Keratinocyte (primary cell): ENCODE results near the gene YWHAQ. TPM values are rescaled to one million over a fixed set of nuclear protein-coding genes. Genes with fewer than 3 reads are reported as not detected.

Experiments used
- DNase-seq: peaks from one replicate; pipeline ENCODE4 v3.0.0-alpha.2; 2011; ENCODE audit warnings: low read depth, missing footprints, low spot score
- FAIRE-seq: peaks from 2 replicates; lab custom pipeline; 2011; peaks lifted over from hg19 to GRCh38; lab: Jason Lieb, UNC
- H2AFZ ChIP-seq: 2 replicates; pipeline ENCODE4 v1.6.0; 2012; ENCODE audit warnings: low read length, control low read depth, inconsistent platforms; ENCODE audit not compliant: control insufficient read depth
- H3K27ac ChIP-seq: 2 replicates; pipeline ENCODE4 v1.5.1; 2011; ENCODE audit warnings: low read length; ENCODE audit not compliant: control insufficient read depth, insufficient read depth
- H3K27me3 ChIP-seq: 3 replicates; pipeline ENCODE4 v1.6.0; 2011; ENCODE audit warnings: low read length; ENCODE audit not compliant: control insufficient read depth, insufficient read depth; ENCODE audit errors: extremely low read depth
- H3K36me3 ChIP-seq, 2 experiments: 2 replicates in 1 of 2; 3 replicates in 1 of 2; pipeline ENCODE4 v1.5.1; 2011; ENCODE audit warnings: low read length in 2 of 2, mild to moderate bottlenecking in 1 of 2; ENCODE audit not compliant: control insufficient read depth in 2 of 2, insufficient read depth in 2 of 2; ENCODE audit errors: extremely low read depth in 1 of 2
- H3K4me1 ChIP-seq: 3 replicates; pipeline ENCODE4 v1.5.1; 2011; ENCODE audit warnings: low read length; ENCODE audit not compliant: control insufficient read depth, insufficient read depth; ENCODE audit errors: extremely low read depth
- H3K4me2 ChIP-seq: 3 replicates; pipeline ENCODE4 v1.6.0; 2011; ENCODE audit warnings: low read depth, low read length; ENCODE audit not compliant: control insufficient read depth, insufficient read depth; ENCODE audit errors: extremely low read depth
- H3K4me3 ChIP-seq, 3 experiments: fragments of 200-600 bp in 1 of 3; sonication (generic) in 1 of 3; 2 replicates in 2 of 3; 3 replicates in 1 of 3; pipeline ENCODE4 v1.5.1; 2011 to 2016; ENCODE audit warnings: low read length in 3 of 3, mild to moderate bottlenecking in 3 of 3, control low read depth in 2 of 3, inconsistent platforms in 1 of 3, low read depth in 1 of 3, mixed read lengths in 1 of 3, mixed run types in 1 of 3, moderate library complexity in 1 of 3; ENCODE audit not compliant: control insufficient read depth in 2 of 3, insufficient read depth in 2 of 3; ENCODE audit errors: extremely low read depth in 1 of 3
- H3K79me2 ChIP-seq: 2 replicates; pipeline ENCODE4 v1.6.0; 2012; ENCODE audit warnings: low read length; ENCODE audit not compliant: control insufficient read depth, insufficient read depth
- H3K9ac ChIP-seq: 3 replicates; pipeline ENCODE4 v1.6.0; 2011; ENCODE audit warnings: low read length; ENCODE audit not compliant: control insufficient read depth, insufficient read depth; ENCODE audit errors: extremely low read depth
- H3K9me1 ChIP-seq: 3 replicates; pipeline ENCODE4 v1.6.0; 2011; ENCODE audit warnings: low read length; ENCODE audit not compliant: control insufficient read depth, insufficient read depth; ENCODE audit errors: extremely low read depth
- H3K9me3 ChIP-seq: 2 replicates; pipeline ENCODE4 v1.5.1; 2012; ENCODE audit warnings: low read depth, low read length; ENCODE audit not compliant: control insufficient read depth
- H4K20me1 ChIP-seq: 3 replicates; pipeline ENCODE4 v1.6.0; 2011; ENCODE audit warnings: low read length; ENCODE audit not compliant: control insufficient read depth, insufficient read depth; ENCODE audit errors: extremely low read depth
- EZH2 ChIP-seq: IDR thresholded peaks from one replicate; pipeline ENCODE4 v1.6.1; 2012; ENCODE audit warnings: inconsistent platforms, mild to moderate bottlenecking, low read length, moderate library complexity
- dilution Hi-C: fragments of 300-500 bp; cut with MboI; formaldehyde crosslinking; loops from one replicate; pipeline ENCODE4 v1.7.0; 2020; ENCODE audit warnings: low sequenced_read_pairs; ENCODE audit not compliant: extremely low pct_ligation_motif_present
- polyA plus RNA-seq, 5 experiments: library from polyadenylated mRNA; depleted of rRNA in 3 of 5; stranded (reverse) in 3 of 5; stranded (forward) in 1 of 5; unstranded in 1 of 5; fragments of >200 nt; gene quantifications; 1 replicate in 1 of 5; 2 replicates in 3 of 5; 3 replicates in 1 of 5; pipeline versions ENCODE4 v1.2.1 to v1.2.3, GENCODE V29; 2011 to 2012; ENCODE audit warnings: missing spikeins in 2 of 5, low read depth in 1 of 5, low replicate concordance in 1 of 5
- TF ChIP-seq, protein P1 (sequence below), 3 experiments: IDR thresholded peaks in 1 of 3; conservative IDR thresholded peaks in 1 of 3; optimal IDR thresholded peaks in 1 of 3; 2 replicates in 2 of 3; 3 replicates in 1 of 3; pipeline versions ENCODE3 to v1.5.1; 2011; ENCODE audit warnings: low read length in 3 of 3, mild to moderate bottlenecking in 3 of 3, moderate library complexity in 2 of 3, control low read depth in 1 of 3, inconsistent platforms in 1 of 3; ENCODE audit not compliant: insufficient read depth in 2 of 3; ENCODE audit errors: extremely low read depth in 1 of 3

The YWHAQ gene
- polyA plus RNA-seq, 1 donor (not counting 4 experiments of a cell fraction or from before 2014, with no cell fraction given): 593 TPM

DNA sequence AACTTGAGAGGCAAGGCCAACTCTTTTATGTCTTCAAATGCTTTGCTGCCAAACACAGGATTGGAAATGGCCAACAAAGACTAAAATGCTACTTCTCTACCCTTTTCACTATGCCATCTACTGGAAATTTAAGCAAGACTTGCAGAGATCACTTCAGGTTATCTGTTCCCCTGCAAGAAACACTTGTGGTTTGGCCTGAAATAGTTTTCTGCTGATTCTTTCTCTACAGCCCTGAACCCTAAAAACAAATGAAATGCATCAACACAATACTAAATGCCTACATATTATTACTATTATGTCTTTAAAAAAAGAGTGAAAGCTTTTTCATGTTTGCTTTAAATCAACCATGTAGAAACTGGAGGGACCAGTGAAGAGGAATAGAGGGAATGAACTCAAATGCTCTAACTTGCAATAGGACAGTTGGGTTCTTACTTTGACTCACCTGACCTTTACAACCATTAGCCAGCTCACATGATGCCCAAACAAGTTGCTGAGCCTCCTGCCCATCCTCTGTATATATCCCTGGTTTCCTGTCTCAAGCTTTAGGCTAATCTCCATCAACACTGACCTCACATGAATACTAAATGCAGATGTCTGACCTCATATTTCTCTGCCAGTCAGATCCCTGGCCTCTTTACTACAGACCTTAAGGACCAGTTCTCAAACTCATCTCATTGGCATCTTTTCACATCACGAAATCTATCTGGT, 57.6 kb downstream of the YWHAQ start:
- Histone ChIP-seq H4K20me1 (no peaks in the 10 kb centered on the region), H3K36me3 (no peaks in the 10 kb centered on the region), H3K9me3 (no peaks in the 10 kb centered on the region), H3K27ac (no peak overlapping the region), H3K9me1 (no peaks in the 10 kb centered on the region), H3K4me3 (no peak overlapping the region), H3K9ac (no peak overlapping the region), H3K79me2 (no peaks in the 10 kb centered on the region), H3K4me1 (no peaks in the 10 kb centered on the region), H2AFZ (no peak overlapping the region), H3K27me3 (no peaks in the 10 kb centered on the region), H3K4me2 (no peak overlapping the region)
- DNase-seq (no peak), FAIRE-seq (no peak)
- no peak for TF ChIP-seq EZH2
- TF ChIP-seq, protein P1, sequence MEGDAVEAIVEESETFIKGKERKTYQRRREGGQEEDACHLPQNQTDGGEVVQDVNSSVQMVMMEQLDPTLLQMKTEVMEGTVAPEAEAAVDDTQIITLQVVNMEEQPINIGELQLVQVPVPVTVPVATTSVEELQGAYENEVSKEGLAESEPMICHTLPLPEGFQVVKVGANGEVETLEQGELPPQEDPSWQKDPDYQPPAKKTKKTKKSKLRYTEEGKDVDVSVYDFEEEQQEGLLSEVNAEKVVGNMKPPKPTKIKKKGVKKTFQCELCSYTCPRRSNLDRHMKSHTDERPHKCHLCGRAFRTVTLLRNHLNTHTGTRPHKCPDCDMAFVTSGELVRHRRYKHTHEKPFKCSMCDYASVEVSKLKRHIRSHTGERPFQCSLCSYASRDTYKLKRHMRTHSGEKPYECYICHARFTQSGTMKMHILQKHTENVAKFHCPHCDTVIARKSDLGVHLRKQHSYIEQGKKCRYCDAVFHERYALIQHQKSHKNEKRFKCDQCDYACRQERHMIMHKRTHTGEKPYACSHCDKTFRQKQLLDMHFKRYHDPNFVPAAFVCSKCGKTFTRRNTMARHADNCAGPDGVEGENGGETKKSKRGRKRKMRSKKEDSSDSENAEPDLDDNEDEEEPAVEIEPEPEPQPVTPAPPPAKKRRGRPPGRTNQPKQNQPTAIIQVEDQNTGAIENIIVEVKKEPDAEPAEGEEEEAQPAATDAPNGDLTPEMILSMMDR (optimal IDR thresholded peaks at IDR 0.05 in 1 of 3, IDR thresholded peaks at IDR 0.05 in 1 of 3, conservative IDR thresholded peaks at IDR 0.05 in 1 of 3; ENCODE audit: extremely low read depth in 1 of 3, insufficient read depth in 2 of 3, low read length in 3 of 3): no peak
- dilution Hi-C loops: no loop called here

DNA sequence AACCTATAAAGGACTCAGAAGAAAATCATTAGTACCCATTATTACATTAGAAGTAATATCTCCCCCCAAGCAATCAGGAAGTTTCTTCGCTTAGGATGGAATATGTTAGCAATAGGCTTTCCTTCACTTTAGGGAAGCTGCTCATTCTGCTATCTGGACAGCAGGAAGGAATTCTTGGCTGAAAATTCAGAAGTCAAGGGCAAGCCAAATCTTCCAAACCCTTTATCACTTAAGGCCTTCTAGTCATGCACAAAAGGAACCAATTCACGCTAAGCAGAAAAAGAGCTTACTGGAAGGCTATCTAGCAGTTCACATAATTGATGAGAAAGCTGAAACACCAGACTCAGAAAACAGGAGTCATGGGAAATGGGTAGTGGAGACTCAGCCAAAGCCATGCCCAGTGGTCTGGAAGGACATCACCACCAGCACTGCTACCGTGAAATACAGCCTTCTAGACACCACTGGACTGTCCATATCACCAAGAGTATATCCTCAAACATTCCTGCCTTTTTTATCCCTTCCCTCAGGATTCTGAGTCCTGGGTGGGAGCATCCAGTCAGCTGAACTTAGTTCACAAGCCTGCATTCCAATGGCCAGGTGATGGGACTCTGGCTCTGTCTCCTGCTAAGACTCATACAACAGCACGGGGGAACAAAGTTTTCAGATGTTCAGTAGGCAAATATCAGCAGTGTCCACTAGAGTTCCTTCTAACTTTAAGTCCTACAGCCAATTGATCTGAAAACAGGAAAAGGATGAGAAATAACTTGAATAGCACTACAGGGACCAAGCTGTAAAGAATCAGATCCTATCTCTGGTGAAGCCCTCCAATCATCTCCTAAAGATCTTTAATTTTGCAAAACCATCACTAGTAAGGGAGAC, 60.4 kb downstream of the YWHAQ start:
- TF ChIP-seq, protein P1 (optimal IDR thresholded peaks at IDR 0.05 in 1 of 3, IDR thresholded peaks at IDR 0.05 in 1 of 3, conservative IDR thresholded peaks at IDR 0.05 in 1 of 3; ENCODE audit: extremely low read depth in 1 of 3, insufficient read depth in 2 of 3, low read length in 3 of 3): no peak
- TF ChIP-seq EZH2: no peak
- no peaks in the 10 kb centered on the region for H3K79me2 ChIP-seq
- no peak overlapping the region for H3K27ac ChIP-seq
- H3K9ac ChIP-seq: no peak overlapping the region
- H3K36me3 ChIP-seq: no peaks in the 10 kb centered on the region
- H3K9me1 ChIP-seq: peaks cover 2% of the 10 kb centered on the region
- no peak overlapping the region for H3K4me2 ChIP-seq
- FAIRE-seq: no peak
- dilution Hi-C loops: no loop called here
- no peaks in the 10 kb centered on the region for H3K27me3 ChIP-seq
- no peaks in the 10 kb centered on the region for H4K20me1 ChIP-seq
- no peak overlapping the region for H2AFZ ChIP-seq
- H3K9me3 ChIP-seq: no peaks in the 10 kb centered on the region
- no peak overlapping the region for H3K4me3 ChIP-seq
- no peak for DNase-seq
- peaks cover 5% of the 10 kb centered on the region for H3K4me1 ChIP-seq
